Type B pancreatic cell (in vitro differentiated cells): Measurements from ENCODE around the gene SHROOM4. TPM values are rescaled to one million over a fixed set of nuclear protein-coding genes. Genes with fewer than 3 reads are reported as not detected.

Experiments
- DNase-seq: peaks from one replicate; pipeline ENCODE4 v3.0.0; 2021; ENCODE audit warnings: mixed read lengths; ENCODE audit not compliant: unreplicated experiment; ENCODE audit errors: extremely low spot score
- H3K27ac Mint-ChIP-seq: 2 replicates; pipeline ENCODE4 v1.8.0; 2021; ENCODE audit warnings: mild to moderate bottlenecking, mixed read lengths
- H3K27me3 Mint-ChIP-seq: 2 replicates; pipeline ENCODE4 v1.8.0; 2021; ENCODE audit warnings: mixed read lengths
- H3K36me3 Mint-ChIP-seq: 2 replicates; pipeline ENCODE4 v1.8.0; 2021; ENCODE audit warnings: mixed read lengths
- H3K4me1 Mint-ChIP-seq: one replicate; pipeline ENCODE4 v1.8.0; 2021; ENCODE audit warnings: mixed read lengths; ENCODE audit not compliant: unreplicated experiment
- H3K4me3 Mint-ChIP-seq: 2 replicates; pipeline ENCODE4 v1.8.0; 2021; ENCODE audit warnings: mild to moderate bottlenecking, mixed read lengths
- H3K9me3 Mint-ChIP-seq: 2 replicates; pipeline ENCODE4 v1.8.0; 2021; ENCODE audit warnings: mixed read lengths
- total RNA-seq: library from RNA; stranded (reverse); gene quantifications from 2 replicates; pipeline ENCODE4 v1.2.1, GENCODE V29; 2021; ENCODE audit warnings: low replicate concordance
- TF ChIP-seq, protein P1 (sequence below): fragments of 200-600 bp; sonication (generic); conservative IDR thresholded peaks from 2 replicates; pipeline ENCODE4 v1.5.0; 2021; ENCODE audit warnings: antibody characterized with exemption, mild to moderate bottlenecking

Gene SHROOM4
- total RNA-seq, 1 donor from 2014 or later: 13.3 TPM

DNA sequence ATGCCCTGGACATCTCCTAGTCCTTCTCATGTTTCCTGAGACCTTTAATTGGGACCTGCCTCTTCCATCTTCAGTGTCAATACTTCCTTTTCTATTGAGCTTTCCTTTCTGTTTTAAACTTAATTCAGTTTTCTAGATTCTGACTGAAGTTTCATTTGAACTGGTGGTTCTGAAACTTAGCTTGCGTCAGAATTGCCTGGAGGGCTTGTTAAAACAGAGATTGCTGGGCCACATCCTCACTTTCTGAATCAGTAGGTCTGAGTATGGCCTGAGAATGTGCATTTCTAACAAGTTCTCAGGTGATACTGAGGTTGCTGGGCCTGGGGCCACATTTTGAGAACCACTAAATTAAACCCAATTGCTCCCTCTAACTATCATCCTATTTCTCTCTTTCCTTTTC lies 191.2 kb downstream of the SHROOM4 start:
- no peak overlapping the region for H3K27ac Mint-ChIP-seq
- H3K4me3 Mint-ChIP-seq: no peak overlapping the region
- TF ChIP-seq, protein P1, sequence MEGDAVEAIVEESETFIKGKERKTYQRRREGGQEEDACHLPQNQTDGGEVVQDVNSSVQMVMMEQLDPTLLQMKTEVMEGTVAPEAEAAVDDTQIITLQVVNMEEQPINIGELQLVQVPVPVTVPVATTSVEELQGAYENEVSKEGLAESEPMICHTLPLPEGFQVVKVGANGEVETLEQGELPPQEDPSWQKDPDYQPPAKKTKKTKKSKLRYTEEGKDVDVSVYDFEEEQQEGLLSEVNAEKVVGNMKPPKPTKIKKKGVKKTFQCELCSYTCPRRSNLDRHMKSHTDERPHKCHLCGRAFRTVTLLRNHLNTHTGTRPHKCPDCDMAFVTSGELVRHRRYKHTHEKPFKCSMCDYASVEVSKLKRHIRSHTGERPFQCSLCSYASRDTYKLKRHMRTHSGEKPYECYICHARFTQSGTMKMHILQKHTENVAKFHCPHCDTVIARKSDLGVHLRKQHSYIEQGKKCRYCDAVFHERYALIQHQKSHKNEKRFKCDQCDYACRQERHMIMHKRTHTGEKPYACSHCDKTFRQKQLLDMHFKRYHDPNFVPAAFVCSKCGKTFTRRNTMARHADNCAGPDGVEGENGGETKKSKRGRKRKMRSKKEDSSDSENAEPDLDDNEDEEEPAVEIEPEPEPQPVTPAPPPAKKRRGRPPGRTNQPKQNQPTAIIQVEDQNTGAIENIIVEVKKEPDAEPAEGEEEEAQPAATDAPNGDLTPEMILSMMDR: no peak
- no peak for DNase-seq
- no peaks in the 10 kb centered on the region for H3K36me3 Mint-ChIP-seq
- H3K27me3 Mint-ChIP-seq: no peaks in the 10 kb centered on the region
- H3K9me3 Mint-ChIP-seq: no peaks in the 10 kb centered on the region
- H3K4me1 Mint-ChIP-seq: no peaks in the 10 kb centered on the region

- H3K27me3 Mint-ChIP-seq: no peaks in the 10 kb centered on the region
- no peak for DNase-seq
- H3K36me3 Mint-ChIP-seq: no peaks in the 10 kb centered on the region
- H3K9me3 Mint-ChIP-seq: no peaks in the 10 kb centered on the region
- TF ChIP-seq, protein P1: no peak
- no peak overlapping the region for H3K4me3 Mint-ChIP-seq
- H3K4me1 Mint-ChIP-seq: no peaks in the 10 kb centered on the region
- H3K27ac Mint-ChIP-seq: no peak overlapping the region
Measured at GRCh38 chrX:50618788-50619558, 195.0 kb downstream of the SHROOM4 start.

- H3K27ac Mint-ChIP-seq: no peak overlapping the region
- H3K27me3 Mint-ChIP-seq: no peaks in the 10 kb centered on the region
- no peaks in the 10 kb centered on the region for H3K9me3 Mint-ChIP-seq
- DNase-seq: no peak
- H3K4me3 Mint-ChIP-seq: no peak overlapping the region
- TF ChIP-seq, protein P1: no peak
- no peaks in the 10 kb centered on the region for H3K4me1 Mint-ChIP-seq
- H3K36me3 Mint-ChIP-seq: no peaks in the 10 kb centered on the region
Measured at GRCh38 chrX:50617183-50617582, 196.8 kb downstream of the SHROOM4 start.

DNA sequence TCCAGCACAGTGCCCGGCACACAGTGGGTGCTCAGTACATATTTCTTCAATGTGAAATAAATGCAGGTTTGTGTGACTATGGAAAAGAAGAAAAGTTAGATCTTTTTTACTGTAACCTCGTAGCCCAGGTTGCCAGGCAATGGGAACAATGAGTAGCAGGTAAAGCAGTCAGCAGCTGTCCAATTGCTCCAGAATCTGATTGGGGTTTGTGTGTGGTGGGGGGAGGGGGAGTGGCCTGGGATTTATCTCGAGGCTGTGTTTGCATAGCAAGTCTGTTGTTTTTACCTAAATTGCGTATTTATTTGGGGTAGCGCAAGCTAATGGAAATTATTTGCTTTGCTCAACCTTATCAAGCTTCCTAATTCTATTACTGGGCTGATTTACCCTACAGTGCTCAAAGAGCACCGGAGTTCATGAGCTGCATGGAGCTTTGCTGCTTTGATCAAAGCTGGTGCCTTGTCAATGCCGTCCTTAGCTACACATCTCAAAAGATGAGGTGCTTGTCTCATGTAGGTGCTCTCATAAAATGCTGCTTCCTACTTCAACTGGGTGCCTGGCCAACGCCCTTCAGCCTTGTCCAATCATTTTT lies 198.3 kb downstream of the SHROOM4 start:
- no peaks in the 10 kb centered on the region for H3K9me3 Mint-ChIP-seq

DNA sequence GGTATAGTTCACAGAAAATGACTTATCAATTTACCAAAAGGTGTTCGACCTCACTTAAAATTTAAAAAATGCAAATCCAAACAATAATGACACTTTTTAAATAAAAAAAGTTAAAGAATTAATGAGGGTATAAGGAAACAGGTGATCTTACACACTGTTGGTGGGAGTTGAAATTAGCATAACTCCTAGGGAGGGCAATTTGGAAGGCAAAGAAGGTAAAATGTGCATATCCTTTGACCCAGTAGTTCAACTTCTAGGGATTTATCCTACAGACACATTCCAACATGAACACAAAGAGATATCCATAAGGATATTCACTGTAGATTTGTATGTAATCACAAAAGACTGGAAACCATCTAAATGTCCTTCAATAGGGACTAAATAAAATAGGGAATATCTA lies 199.5 kb downstream of the SHROOM4 start:
- H3K4me3 Mint-ChIP-seq: no peak overlapping the region
- no peaks in the 10 kb centered on the region for H3K27me3 Mint-ChIP-seq
- TF ChIP-seq, protein P1: no peak
- H3K9me3 Mint-ChIP-seq: no peaks in the 10 kb centered on the region
- H3K36me3 Mint-ChIP-seq: no peaks in the 10 kb centered on the region
- DNase-seq: no peak
- H3K4me1 Mint-ChIP-seq: no peaks in the 10 kb centered on the region
- H3K27ac Mint-ChIP-seq: no peak overlapping the region

More for the DNA sequence above, 198.3 kb downstream of the SHROOM4 start:
- H3K4me3 Mint-ChIP-seq: no peak overlapping the region
- no peaks in the 10 kb centered on the region for H3K36me3 Mint-ChIP-seq
- TF ChIP-seq, protein P1: no peak
- no peaks in the 10 kb centered on the region for H3K27me3 Mint-ChIP-seq
- no peak for DNase-seq
- H3K4me1 Mint-ChIP-seq: no peaks in the 10 kb centered on the region
- no peak overlapping the region for H3K27ac Mint-ChIP-seq
